ENCODE data around the gene SSX3. TPM values are rescaled to one million over a fixed set of nuclear protein-coding genes. Genes with fewer than 3 reads are reported as not detected.
"Not testable (repeated sequence)": the region's sequence is repeated elsewhere in the genome, so short reads cannot be mapped to it uniquely, and the experiment has no call there.

The SSX3 gene
- total RNA-seq (not detected), polyA plus RNA-seq (not detected)
- long read RNA-seq, donor 1, result 0 reads
- long read RNA-seq, donor 2, result 0 reads
- long read RNA-seq, donor 3, result 0 reads
- long read RNA-seq, donor 4, result 0 reads
- long read RNA-seq, donor 5, result 0 reads
- long read RNA-seq, donor 6, result 0 reads
- long read RNA-seq, donor 7, result 0 reads
- long read RNA-seq, donor 8, result 0 reads
- long read RNA-seq, donor 9, result 0 reads
- long read RNA-seq, donor 10, result 0 reads

GRCh38 chrX:48356315-48357094 lies at the start of gene SSX3:
TSS of gene SSX3 (minus strand) at chrX:48356703. CDS start at chrX:48355249, 1,454 bp downstream.
- H3K27ac ChIP-seq; intact Hi-C loops (cut with DNase I; ENCODE audit: low total_unique reads); H3K4me1 ChIP-seq; H3K36me3 ChIP-seq; H3K27me3 ChIP-seq; DNase-seq; H3K9me3 ChIP-seq; H3K4me3 ChIP-seq: not testable (repeated sequence)
- WGBS, 5 donors, result 85 to 95% (median 94%) methylated on average over 16 to 19 of the region's 19 CpGs

- H3K9me3 ChIP-seq; DNase-seq; H3K27ac ChIP-seq; intact Hi-C loops (cut with DNase I; ENCODE audit: low total_unique reads); H3K4me1 ChIP-seq; H3K4me3 ChIP-seq; H3K36me3 ChIP-seq; H3K27me3 ChIP-seq: not testable (repeated sequence)
- WGBS, 5 donors, result 22 to 50% (median 40%) methylated on average over 1 of the region's 1 CpG
Measured at GRCh38 chrX:48397825-48398224, 41.3 kb upstream of the SSX3 start.

- H3K4me3 ChIP-seq; H3K36me3 ChIP-seq; intact Hi-C loops (cut with DNase I; ENCODE audit: low total_unique reads); H3K27ac ChIP-seq; H3K4me1 ChIP-seq; H3K9me3 ChIP-seq; DNase-seq; H3K27me3 ChIP-seq: not testable (repeated sequence)
- 64 to 82% (median 78%) methylated on average over 1 to 2 of the region's 2 CpGs for WGBS, 5 donors
Measured at GRCh38 chrX:48396931-48397330, 40.4 kb upstream of the SSX3 start.

- H3K9me3 ChIP-seq; H3K4me1 ChIP-seq; H3K4me3 ChIP-seq; H3K36me3 ChIP-seq; H3K27ac ChIP-seq; DNase-seq; intact Hi-C loops (cut with DNase I; ENCODE audit: low total_unique reads); H3K27me3 ChIP-seq: not testable (repeated sequence)
- no CpG with 5 or more reads among the region's 16 CpGs for WGBS, 5 donors
Measured at GRCh38 chrX:48383239-48383638, 26.7 kb upstream of the SSX3 start, which contains the start of gene SSX4. TSS of gene SSX4 (plus strand) at chrX:48383539. CDS start at chrX:48384054, 515 bp downstream.

- DNase-seq; H3K4me3 ChIP-seq; H3K27ac ChIP-seq; H3K4me1 ChIP-seq; H3K27me3 ChIP-seq; H3K36me3 ChIP-seq; intact Hi-C loops (cut with DNase I; ENCODE audit: low total_unique reads); H3K9me3 ChIP-seq: not testable (repeated sequence)
- no CpG with 5 or more reads among the region's 8 CpGs for WGBS, 5 donors
Measured at GRCh38 chrX:48370408-48370807, 13.9 kb upstream of the SSX3 start.

GRCh38 chrX:48367717-48368408 lies 11.4 kb upstream of the SSX3 start:
- H3K4me1 ChIP-seq; DNase-seq; H3K9me3 ChIP-seq; H3K4me3 ChIP-seq; H3K27ac ChIP-seq; H3K27me3 ChIP-seq; H3K36me3 ChIP-seq; intact Hi-C loops (cut with DNase I; ENCODE audit: low total_unique reads): not testable (repeated sequence)
- WGBS, 5 donors, result no CpG with 5 or more reads among the region's 12 CpGs

- H3K27ac ChIP-seq; H3K36me3 ChIP-seq; H3K27me3 ChIP-seq; H3K4me3 ChIP-seq; H3K9me3 ChIP-seq; intact Hi-C loops (cut with DNase I; ENCODE audit: low total_unique reads); DNase-seq; H3K4me1 ChIP-seq: not testable (repeated sequence)
- WGBS, 5 donors, result 62 to 81% (median 63%) methylated on average over 5 to 6 of the region's 6 CpGs
Measured at GRCh38 chrX:48359281-48359680, 2.8 kb upstream of the SSX3 start.

GRCh38 chrX:48357681-48358080 lies 1.2 kb upstream of the SSX3 start:
- Histone ChIP-seq H3K4me1 (no peaks in the 10 kb centered on the region), H3K4me3 (no peak overlapping the region), H3K36me3 (no peaks in the 10 kb centered on the region), H3K9me3 (no peaks in the 10 kb centered on the region), H3K27ac (no peak overlapping the region), H3K27me3 (no peaks in the 10 kb centered on the region)
- intact Hi-C loops (cut with DNase I; ENCODE audit: low total_unique reads), result no loop called here
- TF ChIP-seq POLR2A (IDR thresholded peaks at IDR 0.05), result no peak
- 85 to 99% (median 91%) methylated on average over 4 to 8 of the region's 8 CpGs for WGBS, 5 donors
- no peak for DNase-seq

GRCh38 chrX:48346059-48346458 lies 10.4 kb downstream of the SSX3 start:
- H3K27ac ChIP-seq; H3K36me3 ChIP-seq; H3K4me1 ChIP-seq; H3K4me3 ChIP-seq; DNase-seq; H3K9me3 ChIP-seq; intact Hi-C loops (cut with DNase I; ENCODE audit: low total_unique reads); H3K27me3 ChIP-seq: not testable (repeated sequence)
- 27 to 44% (median 37%) methylated on average over 8 of the region's 8 CpGs for WGBS, 5 donors

- H3K27me3 ChIP-seq; H3K4me3 ChIP-seq; DNase-seq; H3K36me3 ChIP-seq; H3K9me3 ChIP-seq; intact Hi-C loops (cut with DNase I; ENCODE audit: low total_unique reads); H3K27ac ChIP-seq; H3K4me1 ChIP-seq: not testable (repeated sequence)
- 79 to 87% (median 84%) methylated on average over 2 of the region's 2 CpGs for WGBS, 5 donors
Measured at GRCh38 chrX:48313996-48314395, 42.5 kb downstream of the SSX3 start.

Data from stomach (tissue), 19 donors.